HuH-7.5 (cell line): ENCODE data around the gene AMFR.

Experiments used
- DNase-seq: peaks from one replicate; pipeline ENCODE4 v3.0.0; 2011; ENCODE audit warnings: low spot score

Gene AMFR

GRCh38 chr16:56347166-56347565 is 78.2 kb downstream of the AMFR start:
- no peak for DNase-seq

GRCh38 chr16:56346131-56346890 is 79.0 kb downstream of the AMFR start:
- DNase-seq, result no peak

GRCh38 chr16:56345406-56346050 is 79.8 kb downstream of the AMFR start:
- no peak for DNase-seq

- DNase-seq, result no peak
Observed at GRCh38 chr16:56344518-56345405, 80.6 kb downstream of the AMFR start.

GRCh38 chr16:56343661-56344517 is 81.5 kb downstream of the AMFR start:
- no peak for DNase-seq

- no peak for DNase-seq
Observed at GRCh38 chr16:56341656-56342399, 83.5 kb downstream of the AMFR start.

- DNase-seq, result no peak
Observed at GRCh38 chr16:56340864-56341365, 84.4 kb downstream of the AMFR start.

GRCh38 chr16:56340416-56340815 is 84.9 kb downstream of the AMFR start:
- no peak for DNase-seq

GRCh38 chr16:56339431-56340195 is 85.7 kb downstream of the AMFR start:
- no peak for DNase-seq

- no peak for DNase-seq
Observed at GRCh38 chr16:56338566-56339318, 86.6 kb downstream of the AMFR start.

GRCh38 chr16:56337858-56338325 is 87.5 kb downstream of the AMFR start:
- no peak for DNase-seq

GRCh38 chr16:56337131-56337857 is 88.1 kb downstream of the AMFR start:
- no peak for DNase-seq

- no peak for DNase-seq
Observed at GRCh38 chr16:56336711-56337110, 88.6 kb downstream of the AMFR start.

- no peak for DNase-seq
Observed at GRCh38 chr16:56336071-56336688, 89.2 kb downstream of the AMFR start.

GRCh38 chr16:56334761-56335160 is 90.6 kb downstream of the AMFR start:
- no peak for DNase-seq

- DNase-seq, result peak; percentile 79
Observed at GRCh38 chr16:56332464-56333079, 92.8 kb downstream of the AMFR start.

GRCh38 chr16:56331915-56332314 is 93.4 kb downstream of the AMFR start:
- no peak for DNase-seq

GRCh38 chr16:56331399-56331798 is 93.9 kb downstream of the AMFR start:
- DNase-seq, result no peak
